Colonic mucosa (tissue), 4 donors: ENCODE results near the gene FUT8. TPM values are rescaled to one million over a fixed set of nuclear protein-coding genes. Genes with fewer than 3 reads are reported as not detected.

Experiments
- DNase-seq: peaks from one replicate; pipeline ENCODE4 v3.0.0-alpha.2; 2020
- H3K27ac ChIP-seq: fragments of 200-600 bp; one replicate; pipeline ENCODE4 v1.8.0; 2021
- H3K27me3 ChIP-seq: fragments of 200-600 bp; one replicate; pipeline ENCODE4 v1.8.0; 2021
- H3K36me3 ChIP-seq: fragments of 200-600 bp; one replicate; pipeline ENCODE4 v1.8.0; 2021
- H3K4me1 ChIP-seq: fragments of 200-600 bp; one replicate; pipeline ENCODE4 v1.8.0; 2021; ENCODE audit warnings: mild to moderate bottlenecking
- H3K4me3 ChIP-seq: fragments of 200-600 bp; one replicate; pipeline ENCODE4 v1.8.0; 2021
- H3K9ac ChIP-seq, 2 donors: one replicate each; pipeline ENCODE4 v1.7.0; 2013; ENCODE audit warnings: control low read depth in 2 of 2, low read depth in 2 of 2, low read length in 2 of 2
- H3K9me3 ChIP-seq: fragments of 200-600 bp; one replicate; pipeline ENCODE4 v1.8.0; 2021
- intact Hi-C: fragments of 100-400 bp; cut with DNase I; formaldehyde crosslinking; loops from one replicate; pipeline ENCODE4 v1.14.1; 2022
- total RNA-seq, 2 donors: library from RNA; stranded (reverse); fragmentation: NEBNext Ultra II Directional in 1 of 2; extraction: Animal tissue kit (Norgen Biotek cat#: 25700) in 1 of 2; gene quantifications; one replicate each; pipeline ENCODE4 v1.2.1, GENCODE V29; 2021
- TF ChIP-seq, protein P1 (sequence below): fragments of 200-600 bp; IDR thresholded peaks from one replicate; pipeline ENCODE4 v1.8.0; 2022; ENCODE audit warnings: antibody characterized with exemption, mild to moderate bottlenecking
- donor health status: healthy.
- donor health status: DM: no; HTN: no; CAD: no.
- donor health status: DM: no; HTN: no; CAD: no.

FUT8 gene
- total RNA-seq, 2 donors from 2014 or later, result 28.8 to 37.2 TPM

DNA sequence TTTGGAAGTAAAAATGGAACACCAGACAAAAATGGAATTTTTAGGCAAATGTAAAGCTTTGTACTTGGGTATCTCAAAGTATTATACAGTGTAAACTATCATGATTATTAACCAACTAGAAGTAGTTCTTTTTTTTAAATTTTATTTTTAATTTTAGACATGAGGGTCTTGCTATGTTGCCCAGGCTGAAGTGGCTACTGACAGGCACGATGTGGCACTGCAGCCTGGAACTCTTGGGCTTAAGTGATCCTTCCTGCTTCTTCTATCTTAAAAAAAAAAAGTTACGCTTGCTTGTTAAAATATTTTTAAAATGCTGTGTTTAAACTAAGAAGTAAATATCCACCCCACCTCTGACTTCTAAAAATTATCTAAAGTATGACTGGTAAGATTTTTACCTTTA is 1.9 kb upstream of the FUT8 start:
- no peak for DNase-seq
- Histone ChIP-seq H3K27me3 (no peaks in the 10 kb centered on the region), H3K27ac (no peak overlapping the region), H3K9me3 (no peaks in the 10 kb centered on the region), H3K36me3 (no peaks in the 10 kb centered on the region), H3K4me3 (no peak overlapping the region), H3K4me1 (no peaks in the 10 kb centered on the region), H3K9ac (no peak overlapping the region)
- intact Hi-C loops, result loop anchor here (5.0 to 10.0 kb wide), 3 partner anchors 188 to 664 kb away; no protein-coding TSS in a partner anchor
- TF ChIP-seq, protein P1, sequence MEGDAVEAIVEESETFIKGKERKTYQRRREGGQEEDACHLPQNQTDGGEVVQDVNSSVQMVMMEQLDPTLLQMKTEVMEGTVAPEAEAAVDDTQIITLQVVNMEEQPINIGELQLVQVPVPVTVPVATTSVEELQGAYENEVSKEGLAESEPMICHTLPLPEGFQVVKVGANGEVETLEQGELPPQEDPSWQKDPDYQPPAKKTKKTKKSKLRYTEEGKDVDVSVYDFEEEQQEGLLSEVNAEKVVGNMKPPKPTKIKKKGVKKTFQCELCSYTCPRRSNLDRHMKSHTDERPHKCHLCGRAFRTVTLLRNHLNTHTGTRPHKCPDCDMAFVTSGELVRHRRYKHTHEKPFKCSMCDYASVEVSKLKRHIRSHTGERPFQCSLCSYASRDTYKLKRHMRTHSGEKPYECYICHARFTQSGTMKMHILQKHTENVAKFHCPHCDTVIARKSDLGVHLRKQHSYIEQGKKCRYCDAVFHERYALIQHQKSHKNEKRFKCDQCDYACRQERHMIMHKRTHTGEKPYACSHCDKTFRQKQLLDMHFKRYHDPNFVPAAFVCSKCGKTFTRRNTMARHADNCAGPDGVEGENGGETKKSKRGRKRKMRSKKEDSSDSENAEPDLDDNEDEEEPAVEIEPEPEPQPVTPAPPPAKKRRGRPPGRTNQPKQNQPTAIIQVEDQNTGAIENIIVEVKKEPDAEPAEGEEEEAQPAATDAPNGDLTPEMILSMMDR, result no peak

DNA sequence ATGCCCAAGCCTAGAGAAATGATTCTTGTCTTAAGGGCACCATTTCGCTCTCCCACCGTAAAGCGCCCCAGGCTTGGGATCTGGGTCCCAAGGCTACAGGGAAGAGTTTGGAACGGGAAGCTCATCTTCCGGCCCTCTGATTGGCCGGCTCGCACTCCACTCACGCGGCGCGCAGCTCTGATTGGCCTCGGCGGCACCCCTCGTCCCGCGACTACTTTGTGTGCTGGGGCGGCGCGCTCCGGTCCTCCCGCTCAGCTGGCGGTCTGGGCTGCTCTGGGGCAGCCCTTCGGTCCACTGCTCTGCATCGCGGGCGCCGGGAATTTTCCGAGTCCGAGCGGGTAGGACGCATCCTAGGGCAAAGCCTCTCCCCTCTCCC is 886 bp upstream of the FUT8 start:
- Histone ChIP-seq H3K9ac (peak overlapping the region; percentile 93 to 96), H3K4me3 (peak overlapping the region; percentile 92), H3K9me3 (no peaks in the 10 kb centered on the region), H3K27ac (peak overlapping the region; percentile 98), H3K4me1 (no peaks in the 10 kb centered on the region), H3K36me3 (no peaks in the 10 kb centered on the region), H3K27me3 (no peaks in the 10 kb centered on the region)
- intact Hi-C loops, result loop anchor here (5.0 to 10.0 kb wide), 3 partner anchors 189 to 663 kb away; no protein-coding TSS in a partner anchor
- DNase-seq, result peak; percentile 95
- TF ChIP-seq, protein P1, result no peak

GRCh38 chr14:65412856-65413738 is 567 bp downstream of the FUT8 start:
- Histone ChIP-seq H3K4me3 (peak overlapping the region; percentile 92), H3K9ac (peak overlapping the region; percentile 76 to 79), H3K4me1 (no peaks in the 10 kb centered on the region), H3K27ac (peak overlapping the region; percentile 98), H3K9me3 (no peaks in the 10 kb centered on the region), H3K27me3 (no peaks in the 10 kb centered on the region), H3K36me3 (no peaks in the 10 kb centered on the region)
- DNase-seq, result peak; percentile 67
- TF ChIP-seq, protein P1, result no peak
- intact Hi-C loops, result loop anchor here (5.0 to 10.0 kb wide), 3 partner anchors 191 to 662 kb away; no protein-coding TSS in a partner anchor

DNA sequence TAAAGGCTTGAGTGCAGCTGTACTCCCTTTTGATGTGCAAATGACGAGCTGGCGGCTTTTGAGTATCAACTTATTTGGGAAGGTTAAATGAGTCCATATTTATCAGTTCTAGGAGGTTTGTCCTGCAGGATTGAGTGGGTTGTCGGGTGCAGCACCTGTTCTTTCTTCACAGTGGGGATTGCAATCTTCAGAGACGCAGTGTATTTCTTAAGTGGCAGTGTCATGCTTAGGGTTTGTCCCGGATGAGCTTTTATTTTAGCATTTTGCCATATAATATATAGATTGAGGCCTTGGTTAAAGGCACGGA is 1.2 kb downstream of the FUT8 start:
- intact Hi-C loops, result loop anchor here (5.0 to 10.0 kb wide), 3 partner anchors 191 to 661 kb away; no protein-coding TSS in a partner anchor
- TF ChIP-seq, protein P1, result no peak
- H3K27ac ChIP-seq, result peak overlapping the region; percentile 98

GRCh38 chr14:65414961-65415589 is 2.5 kb downstream of the FUT8 start:
- no peaks in the 10 kb centered on the region for H3K9me3 ChIP-seq
- H3K9ac ChIP-seq, result no peak overlapping the region
- no peaks in the 10 kb centered on the region for H3K36me3 ChIP-seq
- no peak for DNase-seq
- no peak overlapping the region for H3K27ac ChIP-seq
- H3K4me3 ChIP-seq, result no peak overlapping the region
- H3K27me3 ChIP-seq, result no peaks in the 10 kb centered on the region
- intact Hi-C loops, result loop anchor here (5.0 to 10.0 kb wide), 4 partner anchors 193 to 660 kb away; no protein-coding TSS in a partner anchor
- TF ChIP-seq, protein P1, result peak; percentile 42
- H3K4me1 ChIP-seq, result no peaks in the 10 kb centered on the region

More for the DNA sequence above, 1.2 kb downstream of the FUT8 start:
- Histone ChIP-seq H3K36me3 (no peaks in the 10 kb centered on the region), H3K4me1 (no peaks in the 10 kb centered on the region), H3K9me3 (no peaks in the 10 kb centered on the region), H3K9ac (peak overlapping the region; percentile 76 to 79), H3K27me3 (no peaks in the 10 kb centered on the region), H3K4me3 (peak overlapping the region; percentile 92)
- peak; percentile 41 for DNase-seq
